GM19351 (cell line): ENCODE results near the gene CACNA1A.

Source experiments
- ATAC-seq: cut with Tn5 transposase; IDR thresholded peaks from one replicate; pipeline ENCODE4 v1.9.1; 2021; ENCODE audit warnings: mild to moderate bottlenecking, moderate library complexity; ENCODE audit not compliant: unreplicated experiment

CACNA1A gene

GRCh38 chr19:13238891-13239534 lies 267.3 kb downstream of the CACNA1A start:
- no peak for ATAC-seq

GRCh38 chr19:13234518-13234917 lies 271.8 kb downstream of the CACNA1A start:
- no peak for ATAC-seq

- ATAC-seq, result no peak
These were observed 274.6 kb downstream of the CACNA1A start for GRCh38 chr19:13231663-13232062.

- no peak for ATAC-seq
These were observed 277.0 kb downstream of the CACNA1A start for GRCh38 chr19:13229246-13229645.

GRCh38 chr19:13228561-13228960 lies 277.7 kb downstream of the CACNA1A start:
- ATAC-seq, result no peak

GRCh38 chr19:13226983-13227382 lies 279.3 kb downstream of the CACNA1A start:
- no peak for ATAC-seq

GRCh38 chr19:13225973-13226865 lies 280.1 kb downstream of the CACNA1A start:
- ATAC-seq, result no peak

GRCh38 chr19:13225085-13225484 lies 281.2 kb downstream of the CACNA1A start:
- ATAC-seq, result no peak

- no peak for ATAC-seq
These were observed 285.4 kb downstream of the CACNA1A start for GRCh38 chr19:13220847-13221246.

GRCh38 chr19:13215572-13216380 lies 290.5 kb downstream of the CACNA1A start:
- ATAC-seq, result no peak

GRCh38 chr19:13214036-13214730 lies 292.1 kb downstream of the CACNA1A start:
- no peak for ATAC-seq

GRCh38 chr19:13212759-13213330 lies 293.4 kb downstream of the CACNA1A start:
- ATAC-seq, result no peak

GRCh38 chr19:13211426-13212308 lies 294.6 kb downstream of the CACNA1A start:
- no peak for ATAC-seq

GRCh38 chr19:13210941-13211340 lies 295.3 kb downstream of the CACNA1A start:
- ATAC-seq, result no peak

GRCh38 chr19:13210339-13210775 lies 295.9 kb downstream of the CACNA1A start:
- ATAC-seq, result no peak

- ATAC-seq, result no peak
These were observed 296.6 kb downstream of the CACNA1A start for GRCh38 chr19:13209484-13210338.

GRCh38 chr19:13208672-13209483 lies 297.4 kb downstream of the CACNA1A start:
- ATAC-seq, result no peak
